ENCODE data around the gene EFNA3. TPM values are rescaled to one million over a fixed set of nuclear protein-coding genes. Genes with fewer than 3 reads are reported as not detected.

Gene EFNA3
- total and polyA plus RNA-seq, 2 experiments from 2014 or later, result 5.5 to 13.1 TPM

DNA sequence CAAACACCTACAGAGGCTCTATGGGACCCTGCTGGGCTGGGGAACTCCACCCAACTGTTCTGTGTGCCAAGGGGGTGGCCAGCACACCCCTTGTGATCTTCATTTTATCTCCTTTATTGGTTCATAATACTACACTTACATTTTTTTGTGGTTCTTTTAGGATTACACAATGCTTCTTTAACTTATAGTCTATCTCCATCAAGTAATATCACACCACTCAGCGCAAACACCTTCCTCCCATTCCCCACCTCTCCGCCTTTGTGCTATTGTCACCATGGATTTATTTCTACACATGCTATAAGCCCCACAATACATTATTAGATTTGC is 15.9 kb downstream of the EFNA3 start:
- Histone ChIP-seq H3K4me3 (no peak overlapping the region), H3K9me2 (replicated peaks; ENCODE audit: insufficient read depth) (no peaks in the 10 kb centered on the region), H4K20me1 (ENCODE audit: insufficient read depth, poor library complexity, severe bottlenecking) (no peaks in the 10 kb centered on the region), H2AFZ (no peak overlapping the region), H3K4me1 (ENCODE audit: insufficient read depth) (peaks cover 3% of the 10 kb centered on the region), H3K9me3 (ENCODE audit: low read depth) (no peaks in the 10 kb centered on the region), H3K27me3 (no peaks in the 10 kb centered on the region), H3K27ac (peak overlapping the region; percentile 9), H3K79me2 (no peaks in the 10 kb centered on the region), H3K4me2 (peak overlapping the region; percentile 59), H3K36me3 (replicated peaks; ENCODE audit: insufficient read depth, low read depth) (no peaks in the 10 kb centered on the region)
- TF ChIP-seq EZH2phosphoT487 (IDR thresholded peaks at IDR 0.05; ENCODE audit: low read depth, severe bottlenecking, unreplicated experiment) (no peak), CTCF (IDR thresholded peaks at IDR 0.05; ENCODE audit: poor library complexity) (no peak), EZH2 (IDR thresholded peaks at IDR 0.05; ENCODE audit: borderline replicate concordance) (no peak)
- WGBS (ENCODE audit: low lambda C conversion rate, missing lambda C conversion rate), result 82% methylated on average over 2 of the region's 2 CpGs
- DNase-seq (ENCODE audit: low spot score), result no peak

- Histone ChIP-seq H3K27me3 (no peaks in the 10 kb centered on the region), H3K4me2 (no peak overlapping the region), H2AFZ (no peak overlapping the region), H3K36me3 (replicated peaks; ENCODE audit: insufficient read depth, low read depth) (no peaks in the 10 kb centered on the region), H3K4me3 (no peak overlapping the region), H4K20me1 (ENCODE audit: insufficient read depth, poor library complexity, severe bottlenecking) (no peaks in the 10 kb centered on the region), H3K79me2 (no peaks in the 10 kb centered on the region), H3K4me1 (ENCODE audit: insufficient read depth) (peaks cover 2% of the 10 kb centered on the region), H3K9me2 (replicated peaks; ENCODE audit: insufficient read depth) (no peaks in the 10 kb centered on the region), H3K27ac (no peak overlapping the region), H3K9me3 (ENCODE audit: low read depth) (no peaks in the 10 kb centered on the region)
- TF ChIP-seq EZH2phosphoT487 (IDR thresholded peaks at IDR 0.05; ENCODE audit: low read depth, severe bottlenecking, unreplicated experiment), result no peak
- no peak for TF ChIP-seq EZH2 (IDR thresholded peaks at IDR 0.05; ENCODE audit: borderline replicate concordance)
- no peak for TF ChIP-seq CTCF (IDR thresholded peaks at IDR 0.05; ENCODE audit: poor library complexity)
- 86% methylated on average over 7 of the region's 7 CpGs for WGBS (ENCODE audit: low lambda C conversion rate, missing lambda C conversion rate)
- DNase-seq (ENCODE audit: low spot score), result no peak
These were observed 20.7 kb downstream of the EFNA3 start for GRCh38 chr1:155099331-155099730.

- Histone ChIP-seq H3K4me3 (no peak overlapping the region), H3K79me2 (no peaks in the 10 kb centered on the region), H3K4me2 (no peak overlapping the region), H4K20me1 (ENCODE audit: insufficient read depth, poor library complexity, severe bottlenecking) (no peaks in the 10 kb centered on the region), H3K9me3 (ENCODE audit: low read depth) (no peaks in the 10 kb centered on the region), H3K27me3 (no peaks in the 10 kb centered on the region), H3K36me3 (replicated peaks; ENCODE audit: insufficient read depth, low read depth) (no peaks in the 10 kb centered on the region), H3K4me1 (ENCODE audit: insufficient read depth) (peaks cover 15% of the 10 kb centered on the region), H3K9me2 (replicated peaks; ENCODE audit: insufficient read depth) (no peaks in the 10 kb centered on the region), H3K27ac (no peak overlapping the region), H2AFZ (no peak overlapping the region)
- TF ChIP-seq CTCF (IDR thresholded peaks at IDR 0.05; ENCODE audit: poor library complexity) (no peak), EZH2 (IDR thresholded peaks at IDR 0.05; ENCODE audit: borderline replicate concordance) (no peak), EZH2phosphoT487 (IDR thresholded peaks at IDR 0.05; ENCODE audit: low read depth, severe bottlenecking, unreplicated experiment) (no peak)
- 91% methylated on average over 9 of the region's 9 CpGs for WGBS (ENCODE audit: low lambda C conversion rate, missing lambda C conversion rate)
- DNase-seq (ENCODE audit: low spot score), result no peak
These were observed 24.7 kb downstream of the EFNA3 start for GRCh38 chr1:155103325-155103724.
